ENCODE data around the gene EGR2.

The EGR2 gene

DNA sequence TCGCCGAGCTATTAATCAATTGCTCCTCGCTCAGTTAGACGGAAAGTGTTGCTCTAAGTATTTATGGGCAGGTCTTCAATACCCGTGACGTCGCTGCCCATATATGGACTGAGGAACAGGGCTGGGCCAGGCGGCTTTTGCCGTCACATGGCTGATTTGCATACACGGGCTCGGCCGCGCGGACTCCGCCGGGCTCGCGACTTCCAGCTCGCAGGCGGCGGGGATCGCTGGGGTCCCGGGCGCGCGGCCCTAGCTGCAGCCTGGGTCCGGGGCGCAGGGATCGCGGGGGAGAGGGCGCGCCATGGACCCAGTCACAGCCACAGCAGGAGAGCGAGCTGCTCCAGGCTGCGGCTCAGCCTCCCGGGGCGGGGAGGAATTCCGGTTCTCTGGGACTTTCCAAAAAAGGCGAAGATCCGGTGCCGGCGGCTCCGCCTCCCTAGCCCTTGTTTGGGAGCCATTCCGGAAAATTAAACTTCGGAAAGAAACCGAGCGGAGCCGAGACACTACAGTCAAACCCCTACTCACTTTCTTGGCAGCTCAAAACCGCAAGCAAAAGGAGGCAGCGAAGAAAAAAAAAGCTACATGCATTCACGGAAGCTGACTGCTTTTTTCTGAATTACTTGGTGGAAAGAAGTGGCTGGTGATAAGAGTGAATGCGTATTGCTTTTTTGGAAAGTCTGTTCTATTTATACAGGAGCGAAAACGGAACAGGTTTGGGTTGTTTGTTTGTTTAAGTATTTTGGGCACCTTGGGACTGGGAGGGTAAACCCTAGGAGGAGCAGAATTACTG is at the start of gene EGR2:
TSS of gene EGR2 (minus strand) at position 36 of the 790 bp plus-strand sequence. CDS start 337 bp downstream, outside the sequence.
- DNase-seq (ENCODE audit: extremely low read depth in 1 of 2, low read depth in 1 of 2), result peak; percentile 84 to 91

DNA sequence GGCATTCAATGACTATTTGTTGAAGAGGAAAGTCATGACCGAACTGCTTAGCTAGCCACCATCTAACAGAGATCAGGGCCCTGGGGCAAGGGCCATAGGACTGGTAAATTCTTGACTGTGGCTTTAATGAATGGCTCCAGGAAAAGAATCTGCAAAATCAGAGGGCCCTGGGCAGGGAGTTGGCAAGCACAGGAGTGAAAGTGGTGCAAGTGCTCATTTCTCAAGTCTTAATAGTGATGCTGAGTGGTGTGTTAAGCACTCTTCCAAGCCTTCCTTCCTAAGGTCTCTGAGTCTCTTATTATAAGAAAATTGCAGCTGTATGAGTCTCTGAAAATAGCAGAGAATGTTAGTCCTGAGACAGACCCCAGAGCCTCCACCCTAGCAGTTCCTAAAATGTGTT is 46.3 kb upstream of the EGR2 start:
- no peak for DNase-seq (ENCODE audit: extremely low read depth in 1 of 2, low read depth in 1 of 2)

DNA sequence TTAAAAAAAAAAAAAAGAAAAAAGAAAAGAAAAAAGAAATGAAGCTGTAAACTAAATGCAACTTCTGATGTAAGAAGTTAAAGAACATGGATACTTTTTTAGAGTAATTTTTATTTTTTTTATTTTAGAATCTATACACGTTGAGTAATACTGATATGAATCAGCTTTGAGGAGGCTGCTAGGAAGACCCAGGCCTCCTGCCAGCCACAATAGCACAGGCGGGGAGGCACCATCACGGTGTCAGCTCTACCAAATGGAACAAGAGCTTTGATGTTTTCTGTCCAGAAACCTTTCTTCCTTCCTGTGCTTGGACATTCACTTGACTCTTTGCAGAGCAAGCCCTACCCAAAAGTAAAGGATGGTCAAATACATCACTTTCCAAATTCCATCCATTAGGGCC is 45.3 kb upstream of the EGR2 start:
- no peak for DNase-seq (ENCODE audit: extremely low read depth in 1 of 2, low read depth in 1 of 2)

DNA sequence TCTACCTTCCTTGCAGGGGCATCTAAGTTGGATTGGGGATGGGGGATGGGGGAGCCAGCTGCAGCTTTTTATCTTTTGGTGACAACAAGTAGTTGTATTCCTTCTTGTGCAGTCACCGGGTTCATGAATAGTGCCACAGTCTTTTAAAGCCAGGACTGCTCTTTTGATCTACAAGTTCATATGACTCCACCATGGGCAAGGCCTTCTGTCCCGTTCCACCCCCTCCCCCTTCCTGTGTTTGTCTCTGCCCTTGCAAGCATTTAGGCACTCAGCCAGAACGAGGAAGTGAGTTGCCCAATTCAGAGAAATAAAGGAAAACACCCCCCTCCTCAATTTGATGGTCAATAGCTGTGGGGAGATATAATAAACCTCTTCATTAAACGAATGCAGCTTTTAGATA is 44.8 kb upstream of the EGR2 start:
- no peak for DNase-seq (ENCODE audit: extremely low read depth in 1 of 2, low read depth in 1 of 2)

DNA sequence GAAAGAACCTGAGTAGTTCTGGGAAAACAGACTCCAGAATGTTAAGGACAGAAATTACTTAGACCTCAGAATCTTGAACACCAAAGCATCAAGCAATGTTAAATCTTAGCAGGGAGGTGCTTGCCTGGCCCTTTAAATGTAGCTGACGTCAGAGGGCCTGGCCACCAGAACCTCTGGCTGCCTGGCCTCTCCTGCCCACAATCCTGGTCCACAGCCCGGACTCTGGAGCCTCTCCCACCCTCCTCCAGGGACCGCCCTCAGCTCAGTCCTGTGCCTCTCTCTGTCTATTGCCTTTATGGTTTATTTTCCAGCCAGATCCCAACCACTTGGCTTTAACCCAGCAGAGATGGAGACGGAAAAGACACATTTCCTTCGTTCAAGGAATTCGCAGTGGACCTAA is 42.2 kb upstream of the EGR2 start:
- no peak for DNase-seq (ENCODE audit: extremely low read depth in 1 of 2, low read depth in 1 of 2)

DNA sequence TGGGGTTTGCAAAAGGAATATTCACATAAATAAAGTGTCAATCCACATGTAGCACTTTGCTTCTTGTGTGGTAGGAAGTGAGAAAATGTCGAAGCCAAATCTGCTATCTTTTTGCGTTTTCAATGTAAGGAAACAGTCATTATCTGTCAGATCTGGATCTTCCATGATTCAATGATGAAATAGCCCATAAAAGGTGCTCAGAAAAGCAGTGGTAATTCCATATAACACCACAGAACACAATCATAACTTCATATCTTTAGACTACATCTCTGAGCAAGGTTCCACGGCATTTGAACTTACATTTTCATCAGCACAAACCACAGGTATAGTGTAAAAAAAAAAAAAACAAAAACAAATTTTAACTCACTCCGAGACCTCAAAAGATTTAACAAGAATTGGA is 39.9 kb upstream of the EGR2 start:
- DNase-seq (ENCODE audit: extremely low read depth in 1 of 2, low read depth in 1 of 2), result no peak

DNA sequence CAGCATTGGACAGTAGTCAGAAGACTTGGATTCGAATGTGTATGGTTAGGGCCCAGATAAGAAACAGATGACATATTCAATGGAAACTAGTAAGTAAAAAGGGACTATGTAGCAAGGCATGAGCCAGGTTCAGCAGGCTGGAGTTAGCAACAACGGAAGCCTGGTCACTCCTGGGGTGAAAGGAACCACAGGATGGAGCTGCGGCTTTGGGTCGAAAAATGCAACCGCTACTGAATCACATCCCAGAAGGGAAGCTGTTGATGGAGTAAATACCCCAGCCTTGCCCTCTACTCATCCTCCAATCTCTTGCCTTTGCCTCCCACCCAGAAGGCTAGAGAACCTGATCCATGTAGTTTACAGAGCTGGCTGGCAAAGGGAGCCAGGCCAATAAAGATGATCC is 37.5 kb upstream of the EGR2 start:
- no peak for DNase-seq (ENCODE audit: extremely low read depth in 1 of 2, low read depth in 1 of 2)

DNA sequence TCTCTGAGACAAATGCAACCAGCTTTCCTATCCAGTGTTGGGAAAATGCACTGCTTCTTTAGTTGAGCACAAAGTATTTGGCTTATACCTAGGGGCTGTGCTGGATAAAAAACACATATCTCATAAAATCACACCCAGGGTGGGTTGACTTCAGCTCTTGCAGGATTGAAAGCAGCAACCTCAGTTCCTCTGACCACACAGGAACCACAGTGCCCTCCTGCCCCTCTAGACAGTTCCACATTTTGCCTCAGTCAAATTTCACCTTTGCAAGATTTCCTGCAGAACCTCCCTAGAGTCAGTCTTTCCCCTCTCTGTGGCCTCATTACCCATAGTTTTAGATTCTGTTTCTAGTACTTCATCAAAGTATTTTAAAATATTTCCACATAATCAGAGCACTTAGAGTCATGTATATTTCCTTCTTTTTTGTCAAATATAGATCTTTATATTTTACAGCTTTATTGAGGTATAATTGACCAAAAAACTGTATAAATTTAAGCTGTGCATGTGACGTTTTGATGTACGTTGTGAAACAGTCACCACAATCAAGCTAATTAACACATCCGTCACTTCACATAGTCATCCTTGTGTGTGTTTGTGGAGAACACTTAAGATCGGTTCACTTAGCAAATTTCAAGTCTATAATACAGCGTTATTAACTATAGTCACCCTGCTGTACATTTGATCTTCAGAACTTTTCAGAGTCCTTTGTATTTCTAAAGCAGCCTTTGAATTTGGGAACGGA is 37.0 kb upstream of the EGR2 start:
- no peak for DNase-seq (ENCODE audit: extremely low read depth in 1 of 2, low read depth in 1 of 2)

DNA sequence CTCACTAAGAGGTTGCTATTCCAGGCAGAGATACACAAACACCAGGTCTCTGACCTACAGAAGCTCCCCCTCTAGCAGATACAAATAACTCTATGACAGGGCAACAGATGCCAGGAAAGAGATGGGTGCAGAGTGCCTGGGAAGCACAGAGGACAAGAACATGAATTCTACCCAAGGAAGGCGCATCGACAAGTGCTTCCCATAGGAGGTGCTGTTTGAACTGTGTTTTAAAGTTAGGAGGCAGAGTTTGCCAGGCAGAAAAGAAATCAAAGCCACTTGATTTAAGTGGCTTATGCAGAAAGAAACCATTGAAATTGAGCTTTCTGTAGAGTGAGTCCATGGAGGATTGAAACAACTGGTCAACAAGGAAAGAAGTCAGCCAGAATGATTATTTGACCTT is 35.3 kb upstream of the EGR2 start:
- DNase-seq (ENCODE audit: extremely low read depth in 1 of 2, low read depth in 1 of 2), result no peak

DNA sequence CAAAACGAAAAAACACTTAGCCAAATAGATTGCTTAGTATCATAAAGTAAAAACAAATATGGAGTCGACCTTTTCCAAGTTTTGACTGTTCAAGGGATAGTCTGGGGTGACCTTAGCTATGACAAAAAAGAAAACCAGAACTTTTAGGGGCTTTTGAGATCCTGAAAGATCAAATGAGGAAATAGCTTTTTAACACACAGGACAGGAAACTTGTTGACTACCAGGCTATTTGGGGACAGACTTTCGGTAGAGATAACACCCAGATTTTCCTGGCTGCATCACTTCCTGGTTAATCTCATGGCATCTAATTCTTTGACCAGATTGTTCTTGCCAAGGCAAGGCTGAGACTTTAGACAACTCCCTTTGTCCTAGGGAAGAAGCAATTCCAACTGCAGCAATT is 34.5 kb upstream of the EGR2 start:
- no peak for DNase-seq (ENCODE audit: extremely low read depth in 1 of 2, low read depth in 1 of 2)

DNA sequence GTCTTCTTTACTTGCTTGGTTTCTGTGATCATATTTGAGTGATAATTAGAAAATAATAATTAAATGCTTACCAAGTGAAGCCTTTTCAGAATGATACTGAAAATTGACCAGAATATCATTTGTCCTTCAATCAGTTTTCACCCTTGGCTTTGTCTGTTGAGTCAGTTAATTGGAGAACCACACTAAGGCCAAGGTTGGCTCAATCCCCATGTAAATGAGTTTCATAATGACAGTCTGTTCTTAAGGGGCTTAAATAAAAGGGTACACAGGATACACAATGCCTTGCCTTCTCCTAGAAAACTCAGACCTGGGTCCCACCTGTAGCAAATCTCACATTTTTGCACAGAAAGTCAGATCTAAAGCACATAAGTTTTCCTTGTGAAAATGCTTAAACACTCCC is 31.3 kb upstream of the EGR2 start:
- DNase-seq (ENCODE audit: extremely low read depth in 1 of 2, low read depth in 1 of 2), result no peak

DNA sequence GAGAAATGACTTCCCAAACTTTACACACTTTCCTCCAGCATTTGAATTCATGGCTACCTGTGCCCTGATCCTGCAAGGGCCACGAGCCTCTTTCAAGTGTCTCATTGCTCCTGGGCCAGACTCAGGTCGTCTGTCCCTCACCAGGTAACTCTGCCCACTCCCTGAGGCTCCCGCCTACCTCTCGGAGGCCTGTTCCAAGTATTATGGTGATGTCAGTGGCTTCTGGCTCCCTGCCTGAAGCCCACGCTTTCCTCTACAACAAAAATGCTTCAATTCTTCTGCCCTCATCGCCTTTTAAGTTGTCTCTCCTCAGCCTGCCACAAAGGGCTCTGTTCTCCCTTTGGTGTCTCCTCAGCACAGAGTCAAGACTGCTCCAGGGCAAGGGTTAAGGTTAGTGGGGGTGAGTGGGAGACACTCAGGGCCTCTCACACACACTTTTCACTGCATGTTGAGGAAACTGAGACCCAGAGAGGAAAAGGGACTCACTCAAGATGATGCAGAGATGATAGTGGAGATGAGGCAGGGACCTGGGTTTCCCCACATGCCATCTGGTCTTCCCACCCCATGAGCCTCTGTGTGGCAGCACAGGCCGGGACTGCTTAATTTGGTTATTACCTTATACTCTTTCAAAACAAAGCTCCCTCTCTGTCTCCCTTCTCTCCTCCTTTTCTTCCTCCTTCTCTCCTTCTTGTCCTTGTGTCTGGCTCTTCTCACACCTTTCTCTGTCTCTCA is 28.3 kb upstream of the EGR2 start:
- no peak for DNase-seq (ENCODE audit: extremely low read depth in 1 of 2, low read depth in 1 of 2)

DNA sequence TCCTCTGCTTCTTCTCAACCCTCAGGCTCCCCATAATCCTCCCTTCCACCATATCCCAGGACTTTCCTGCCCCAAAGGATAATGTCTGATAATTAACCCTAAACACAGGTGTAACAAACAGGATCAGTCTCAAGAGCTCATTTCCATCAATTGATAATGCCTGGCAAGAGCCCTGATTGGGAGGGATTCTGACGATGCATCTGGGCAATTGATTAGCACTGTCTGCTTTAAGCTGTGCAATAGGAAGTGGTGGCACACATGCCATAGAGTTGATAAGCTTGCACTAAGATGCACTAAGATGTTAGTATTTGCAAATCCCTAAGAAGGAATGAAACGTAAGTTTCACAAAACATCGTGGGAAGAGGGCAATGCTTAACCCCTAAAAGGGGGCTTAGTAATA is 27.4 kb upstream of the EGR2 start:
- DNase-seq (ENCODE audit: extremely low read depth in 1 of 2, low read depth in 1 of 2), result no peak

DNA sequence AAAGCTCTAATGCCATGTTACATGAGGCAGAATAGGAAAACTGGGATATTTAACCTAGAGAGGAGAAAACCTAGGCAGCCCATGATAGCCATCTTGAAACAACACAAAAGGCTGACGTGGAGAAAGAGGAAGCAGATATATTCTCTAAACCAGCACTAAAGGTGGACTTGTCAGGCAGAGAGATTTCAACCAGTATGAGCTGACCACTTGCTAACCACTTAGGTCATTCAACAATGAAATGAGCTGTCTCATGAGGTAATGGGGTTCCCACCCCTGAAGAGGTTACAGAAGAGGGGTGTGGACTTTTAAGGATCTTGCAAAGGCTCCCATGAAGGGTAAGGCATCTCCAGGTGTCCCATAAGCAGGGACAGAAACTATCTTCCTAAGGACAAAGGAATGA is 26.8 kb upstream of the EGR2 start:
- no peak for DNase-seq (ENCODE audit: extremely low read depth in 1 of 2, low read depth in 1 of 2)

DNA sequence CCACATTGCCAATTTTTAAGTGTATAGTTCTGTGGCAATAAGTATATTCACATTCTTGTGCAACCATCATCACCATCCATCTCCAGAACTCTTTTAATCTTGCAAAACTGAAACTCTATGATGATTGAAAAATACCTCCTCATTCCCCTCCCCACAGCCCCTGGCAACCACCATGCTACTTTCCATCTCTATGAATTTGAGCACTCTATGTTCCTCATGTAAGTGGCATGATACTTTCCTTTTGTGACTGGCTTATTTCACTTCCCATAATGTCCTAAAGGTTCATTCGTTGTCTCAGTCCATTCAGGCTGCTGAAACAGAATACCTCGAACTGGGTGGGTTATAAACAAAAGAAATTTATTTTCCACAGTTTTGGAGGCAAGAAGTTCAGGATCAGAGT is 23.4 kb upstream of the EGR2 start:
- DNase-seq (ENCODE audit: extremely low read depth in 1 of 2, low read depth in 1 of 2), result no peak

DNA sequence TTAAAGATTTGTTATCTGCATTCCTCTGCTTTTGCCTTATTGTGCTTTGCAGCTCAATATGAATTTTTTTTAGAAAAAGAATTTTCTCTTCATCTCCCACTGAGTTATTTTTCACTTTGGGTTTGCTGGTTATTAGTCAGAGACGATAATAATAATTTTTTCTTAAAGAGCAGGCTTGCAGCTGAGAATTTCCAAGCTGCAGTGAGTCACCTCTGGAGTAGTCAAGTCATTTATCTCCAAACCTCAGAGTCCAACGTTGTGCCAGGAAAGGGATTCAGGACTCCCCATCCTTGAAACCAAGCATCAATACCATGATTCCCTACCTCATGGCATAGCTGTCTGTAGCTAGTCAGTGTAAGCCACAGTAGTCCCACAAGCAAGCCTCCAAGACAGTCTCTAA is 15.2 kb upstream of the EGR2 start:
- DNase-seq (ENCODE audit: extremely low read depth in 1 of 2, low read depth in 1 of 2), result no peak

DNA sequence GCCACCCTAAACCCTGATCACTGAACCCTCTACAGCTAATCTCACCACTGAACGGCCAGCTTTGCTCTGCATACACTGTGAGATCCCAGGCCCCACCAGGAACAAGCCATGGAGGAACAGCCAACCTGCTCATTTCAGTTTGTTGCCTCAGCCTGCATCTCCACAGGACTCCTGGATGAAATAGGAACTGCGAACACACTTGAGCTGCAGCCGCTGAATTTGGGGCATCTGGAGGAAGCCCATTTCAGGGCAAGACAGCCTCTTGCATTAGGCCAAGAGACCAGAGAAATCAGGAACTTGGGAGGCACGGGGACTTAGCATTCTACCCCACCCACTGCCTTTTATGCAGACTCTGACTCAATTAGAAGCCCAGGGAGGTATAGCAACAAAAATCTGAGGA is 14.5 kb upstream of the EGR2 start:
- no peak for DNase-seq (ENCODE audit: extremely low read depth in 1 of 2, low read depth in 1 of 2)

DNA sequence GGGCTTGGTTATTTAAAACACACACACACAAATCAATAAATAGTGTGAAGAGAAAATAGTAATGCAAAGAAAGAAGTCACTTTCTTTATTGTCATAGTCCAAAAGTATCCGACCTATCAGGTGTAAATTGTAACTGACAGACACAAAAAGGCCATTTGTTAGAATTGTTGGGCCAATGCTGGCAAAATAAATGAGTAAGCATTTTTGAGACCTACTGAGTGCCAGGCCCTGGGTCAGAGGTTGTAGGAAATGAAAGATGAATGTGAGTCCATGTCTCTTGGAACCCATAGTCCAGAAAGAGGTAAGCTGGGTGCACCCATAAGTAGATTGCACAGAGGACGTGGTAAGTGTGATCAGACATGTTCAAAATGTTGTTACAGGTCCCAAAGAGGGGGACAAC is 13.5 kb upstream of the EGR2 start:
- no peak for DNase-seq (ENCODE audit: extremely low read depth in 1 of 2, low read depth in 1 of 2)

DNA sequence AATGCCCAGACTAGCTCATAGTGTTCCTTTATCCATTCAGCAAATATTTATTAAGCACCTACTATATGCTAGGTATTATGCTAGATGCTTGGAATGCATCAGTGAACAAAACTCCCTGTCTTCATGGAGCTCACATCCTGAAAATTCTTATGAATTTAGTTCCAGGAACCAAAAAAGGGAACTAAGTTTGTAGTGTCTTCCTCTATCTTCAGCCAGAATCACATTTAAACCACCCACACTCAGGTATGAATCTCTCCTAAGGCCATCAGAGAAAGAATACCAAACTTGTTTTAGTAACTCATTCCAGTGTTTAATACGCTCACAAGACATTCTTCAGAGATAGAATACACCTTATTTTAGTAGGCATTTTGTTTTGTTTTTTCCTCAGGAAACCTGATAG is 10.1 kb upstream of the EGR2 start:
- DNase-seq (ENCODE audit: extremely low read depth in 1 of 2, low read depth in 1 of 2), result no peak

DNA sequence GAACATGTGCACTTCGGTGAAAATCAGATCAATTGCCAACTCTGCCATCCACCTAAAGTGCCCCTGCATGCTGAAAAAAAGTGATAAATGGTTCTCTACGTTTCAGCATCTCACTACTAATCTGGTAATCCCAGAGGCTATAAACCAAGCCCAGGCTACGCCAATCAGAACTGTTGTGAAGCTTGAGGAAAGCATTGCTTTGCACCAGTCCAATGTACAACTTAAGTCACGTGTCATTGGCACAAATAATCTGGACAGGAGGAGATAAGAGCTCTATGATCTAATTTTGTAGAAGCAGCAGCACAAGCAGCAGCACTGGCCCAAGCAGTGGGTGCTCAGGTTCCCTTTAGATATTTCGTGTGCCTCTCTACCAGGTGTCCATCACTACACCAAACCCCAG is 4.4 kb upstream of the EGR2 start:
- no peak for DNase-seq (ENCODE audit: extremely low read depth in 1 of 2, low read depth in 1 of 2)

DNA sequence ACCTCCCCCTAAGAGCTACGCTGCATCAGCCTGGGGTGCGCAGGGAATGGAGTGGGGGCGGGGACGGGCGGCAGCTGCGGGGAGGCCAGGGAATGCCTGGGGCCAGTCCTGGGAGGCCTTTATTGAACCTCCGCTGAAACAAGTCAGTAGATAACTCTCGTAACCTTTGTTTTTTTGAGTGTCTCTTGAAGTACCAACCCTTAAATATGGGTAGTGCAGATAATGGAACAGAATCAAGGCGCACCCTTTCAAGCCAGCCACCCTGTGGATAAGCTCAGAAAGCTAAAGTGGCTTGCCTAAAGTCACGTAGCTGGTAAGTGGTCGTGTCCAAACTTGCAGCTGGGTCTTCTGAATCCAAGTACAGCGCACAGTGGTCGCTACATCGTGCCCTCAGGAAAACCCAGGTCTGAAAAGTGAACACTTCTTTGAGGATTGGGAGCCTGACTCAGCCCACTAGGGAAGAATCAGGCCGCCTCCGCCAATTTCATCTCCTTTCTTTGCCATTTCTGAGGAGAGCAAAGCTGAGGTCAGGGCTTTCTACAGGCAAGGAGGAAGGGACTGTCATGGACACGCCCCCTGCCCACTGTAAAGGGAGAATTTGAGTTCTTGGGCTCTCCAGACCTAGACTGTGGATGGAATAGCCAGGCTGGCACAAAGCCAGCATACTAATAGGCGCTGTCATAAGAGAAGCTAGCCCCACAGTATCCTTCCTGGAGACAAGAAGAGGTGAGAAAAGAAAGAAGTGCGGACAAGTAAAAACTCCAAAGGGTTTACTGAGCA is 3.2 kb upstream of the EGR2 start:
- no peak for DNase-seq (ENCODE audit: extremely low read depth in 1 of 2, low read depth in 1 of 2)
